Stimulated activated CD4-positive, alpha-beta T cell treated with anti-CD3 and anti-CD28 coated beads, TNF-alpha, amount 100 ng/mL, for 24 hours (primary cell): Measurements from ENCODE around the gene ZNF629.

Experiments used
- DNase-seq, 3 experiments: peaks; one replicate each; pipeline ENCODE4 v3.0.0-alpha.2; 2020; ENCODE audit warnings: low read depth in 3 of 3

ZNF629 gene

DNA sequence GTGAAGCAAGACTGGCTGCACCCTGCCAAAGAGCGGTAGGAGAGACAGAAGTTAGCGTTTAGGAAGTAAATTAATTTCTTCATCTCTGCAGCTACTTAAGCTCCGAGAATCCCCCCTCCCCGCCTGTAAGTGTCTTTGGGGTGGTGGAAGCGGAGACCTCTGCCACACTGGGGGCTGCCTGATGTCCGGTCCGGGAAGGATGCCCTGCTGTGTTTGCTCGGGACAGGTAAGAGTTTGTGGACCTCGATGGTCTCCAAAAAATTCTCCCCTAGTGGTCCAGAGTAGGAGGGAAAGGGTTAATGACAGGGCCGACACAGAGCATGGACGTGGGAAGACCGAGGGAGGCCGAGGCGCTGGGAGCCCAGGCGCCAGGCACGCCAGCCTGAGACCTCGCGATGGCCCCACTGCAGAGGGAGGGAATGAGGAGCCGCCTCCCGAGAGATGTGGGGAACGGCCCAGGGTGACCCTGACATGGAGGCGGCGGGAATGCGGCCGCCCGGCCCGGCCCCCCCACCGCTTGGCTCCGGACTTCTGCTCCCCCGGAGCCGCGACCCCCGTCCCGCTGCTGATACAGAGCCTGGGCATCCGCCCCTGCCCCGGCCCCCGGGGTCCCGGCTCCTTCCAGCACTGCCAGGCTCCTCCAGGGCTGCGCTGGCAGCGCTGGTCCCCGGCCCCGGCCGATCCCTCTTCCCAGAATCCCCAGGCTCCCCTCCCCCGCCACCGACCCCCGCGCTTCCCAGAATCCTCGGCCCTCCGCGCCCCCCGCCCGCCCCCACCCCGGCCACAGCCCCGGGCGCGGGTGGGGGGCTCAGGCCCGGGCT lies 680 bp downstream of the ZNF629 start:
- DNase-seq = no peak

DNA sequence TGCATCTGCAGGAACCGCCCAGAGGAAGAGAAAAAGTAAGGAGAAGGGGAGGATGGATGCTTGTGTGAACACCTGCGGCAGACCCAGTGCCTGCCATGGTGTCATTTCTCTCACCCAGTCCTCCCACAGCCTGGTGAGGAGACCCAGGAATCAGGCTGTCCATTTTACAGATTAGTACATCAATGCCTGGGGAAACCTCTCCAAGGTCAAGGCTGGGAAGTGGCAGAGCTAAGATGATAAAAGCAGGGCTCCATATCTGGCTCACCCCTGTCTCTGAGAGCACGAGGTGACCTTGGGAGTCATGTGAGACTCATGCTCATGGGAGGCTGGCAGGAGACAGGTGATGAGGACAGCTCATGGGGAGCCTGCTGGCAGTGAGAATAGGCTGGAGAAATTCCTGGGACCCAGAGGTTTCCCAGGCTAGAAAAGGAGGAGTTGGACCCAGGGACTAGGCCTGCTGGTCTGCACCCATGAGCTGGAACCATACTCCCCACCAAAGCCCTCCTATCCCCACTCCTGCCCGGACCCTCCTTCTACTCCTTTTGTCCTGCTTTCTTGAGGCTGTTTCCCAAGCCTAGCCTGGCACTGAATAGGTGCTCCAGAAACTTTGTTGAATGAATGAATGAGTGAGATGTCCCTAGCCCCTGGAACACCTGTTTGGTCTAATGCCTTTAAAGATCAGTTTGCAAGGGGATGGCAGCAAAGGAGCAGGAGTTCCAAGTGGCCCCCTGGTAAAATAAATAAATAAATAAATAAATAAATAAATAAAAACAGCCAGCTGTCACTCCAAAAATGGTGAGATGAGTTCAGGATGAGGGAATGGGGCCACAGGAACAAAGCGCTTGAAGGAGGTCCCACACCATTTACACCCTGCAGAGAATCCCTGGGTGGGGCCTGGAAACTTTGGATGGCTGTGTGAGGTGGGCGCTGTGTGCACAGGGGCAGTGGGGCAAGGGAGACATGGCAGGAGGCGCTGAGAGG lies 1.6 kb downstream of the ZNF629 start:
- no peak for DNase-seq

DNA sequence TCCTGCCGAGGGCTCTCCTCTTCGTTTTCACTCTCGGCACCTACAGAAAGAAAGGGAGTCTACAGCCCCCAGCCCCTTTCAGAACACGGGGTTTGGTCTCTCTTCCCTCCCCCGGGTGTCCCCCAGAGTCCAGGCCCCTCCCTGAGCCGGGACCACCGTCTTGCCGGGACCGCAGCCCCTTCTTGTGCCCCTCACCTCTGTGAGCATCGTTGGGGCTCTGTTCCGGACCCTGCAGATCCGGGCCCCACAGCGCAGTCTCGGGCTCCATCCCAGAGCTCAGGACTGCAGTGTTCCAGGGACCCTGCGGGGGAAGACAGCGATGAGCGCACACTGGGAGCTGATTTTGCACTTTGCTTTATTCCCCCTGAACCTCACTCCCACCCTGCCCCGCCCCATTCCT lies 2.8 kb downstream of the ZNF629 start:
- DNase-seq = no peak

DNA sequence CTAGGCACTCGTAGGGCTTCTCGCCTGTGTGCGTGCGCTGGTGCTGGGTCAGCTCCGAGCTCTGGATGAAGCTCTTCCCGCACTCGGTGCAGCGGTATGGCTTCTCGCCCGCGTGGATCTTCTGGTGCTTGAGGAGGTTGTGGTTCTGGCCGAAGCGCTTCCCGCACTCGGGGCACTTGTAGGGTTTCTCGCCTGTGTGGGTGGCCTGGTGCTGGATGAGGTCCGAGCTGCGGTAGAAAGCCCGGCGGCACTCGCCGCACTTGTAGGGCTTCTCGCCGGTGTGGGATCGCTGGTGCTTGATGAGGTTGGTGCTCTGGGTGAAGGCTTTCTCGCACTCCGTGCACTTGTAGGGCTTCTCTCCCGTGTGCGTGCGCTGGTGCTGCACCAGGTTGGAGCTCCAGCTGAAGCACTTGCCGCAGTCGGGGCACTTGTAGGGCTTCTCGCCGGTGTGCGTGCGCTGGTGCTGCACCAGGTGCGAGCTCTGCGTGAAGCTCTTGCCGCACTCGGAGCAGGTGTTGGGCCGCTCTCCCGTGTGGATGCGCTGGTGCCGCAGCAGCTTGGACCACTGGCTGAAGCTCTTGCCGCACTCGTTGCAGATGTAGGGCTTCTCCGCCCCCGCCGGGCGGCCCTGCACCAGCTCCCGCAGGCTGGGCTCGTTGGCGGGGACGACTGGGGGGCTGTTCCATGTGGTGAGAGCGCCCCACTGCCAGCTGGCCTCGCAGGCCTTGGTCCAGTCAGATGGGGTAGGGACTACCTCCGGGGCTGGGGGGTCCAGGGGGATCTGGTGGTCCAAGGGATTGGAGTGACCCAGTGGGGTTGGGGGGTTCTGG lies 3.5 kb downstream of the ZNF629 start:
- DNase-seq = no peak

DNA sequence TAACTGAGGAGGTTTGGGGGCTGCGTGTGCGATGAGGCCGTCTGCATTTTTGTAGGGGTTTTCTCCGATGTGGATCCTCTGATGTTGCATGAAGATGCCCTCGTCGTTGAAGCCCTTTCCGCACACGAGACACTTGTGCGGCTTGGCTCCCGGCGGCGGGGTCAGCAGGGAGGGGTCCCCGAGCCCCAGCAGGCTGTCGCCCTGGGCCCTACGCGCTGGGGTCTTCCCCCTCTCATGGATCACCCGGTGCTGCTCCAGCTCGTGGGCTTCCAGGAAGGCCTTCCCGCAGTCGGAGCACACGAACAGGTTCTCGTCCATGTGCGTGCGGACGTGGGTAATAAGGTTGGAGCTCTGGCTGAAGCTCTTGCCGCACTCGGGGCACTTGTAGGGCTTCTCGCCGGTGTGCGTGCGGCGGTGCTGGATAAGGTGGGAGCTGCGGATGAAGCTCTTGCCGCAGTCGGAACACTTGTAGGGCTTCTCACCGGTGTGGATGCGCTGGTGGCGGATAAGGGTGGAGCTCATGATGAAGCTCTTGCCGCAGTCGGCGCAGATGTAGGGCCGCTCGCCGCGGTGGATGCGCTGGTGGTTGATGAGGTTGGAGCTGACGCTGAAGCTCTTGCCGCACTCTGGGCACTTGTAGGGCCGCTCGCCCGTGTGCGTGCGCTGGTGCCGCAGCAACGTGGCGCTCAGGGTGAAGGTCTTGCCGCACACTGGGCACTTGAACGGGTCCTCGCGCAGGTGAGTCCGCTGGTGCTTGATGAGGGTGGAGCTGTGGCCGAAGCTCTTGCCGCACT lies 4.3 kb downstream of the ZNF629 start:
- DNase-seq = no peak

DNA sequence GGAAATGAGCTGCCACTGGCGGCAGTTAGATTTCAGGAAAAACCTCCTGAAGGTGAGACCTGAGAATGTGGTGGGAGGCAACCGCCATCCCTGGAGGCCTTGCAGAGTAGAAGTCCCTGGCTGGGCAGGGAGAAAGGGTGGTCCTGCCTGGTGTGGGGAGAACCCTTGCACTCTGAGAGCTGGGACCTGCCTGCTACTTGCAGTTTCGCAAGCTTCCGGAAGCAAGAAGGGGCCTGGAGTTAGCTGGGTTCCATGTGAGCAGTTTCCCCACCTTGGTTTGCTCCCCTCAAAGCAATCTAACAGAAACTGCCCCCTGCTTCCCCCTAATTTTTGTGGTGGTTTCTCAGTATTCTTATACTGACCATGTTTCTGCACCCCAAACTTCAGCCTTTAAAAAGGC lies 6.5 kb downstream of the ZNF629 start:
- no peak for DNase-seq

DNA sequence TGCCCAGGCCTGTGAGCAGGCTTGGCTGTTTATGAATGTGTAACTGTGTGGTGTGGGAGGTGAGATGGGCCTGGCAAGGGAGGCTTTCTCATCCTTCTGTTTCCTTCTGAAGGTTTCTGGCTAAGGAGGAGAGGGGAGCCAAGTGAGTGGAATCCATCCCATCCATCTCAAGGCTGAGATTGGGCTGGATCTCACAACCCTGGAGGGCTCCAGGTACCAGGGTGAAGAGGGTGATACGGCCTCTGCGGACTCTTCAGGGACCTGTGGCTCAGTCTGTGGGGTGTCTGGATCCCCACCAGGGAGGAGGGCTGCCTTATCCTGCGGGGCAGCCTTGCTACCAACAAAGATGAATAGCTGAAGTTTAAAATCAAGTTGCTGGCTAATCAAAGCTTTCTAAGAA lies 7.0 kb downstream of the ZNF629 start:
- no peak for DNase-seq

DNA sequence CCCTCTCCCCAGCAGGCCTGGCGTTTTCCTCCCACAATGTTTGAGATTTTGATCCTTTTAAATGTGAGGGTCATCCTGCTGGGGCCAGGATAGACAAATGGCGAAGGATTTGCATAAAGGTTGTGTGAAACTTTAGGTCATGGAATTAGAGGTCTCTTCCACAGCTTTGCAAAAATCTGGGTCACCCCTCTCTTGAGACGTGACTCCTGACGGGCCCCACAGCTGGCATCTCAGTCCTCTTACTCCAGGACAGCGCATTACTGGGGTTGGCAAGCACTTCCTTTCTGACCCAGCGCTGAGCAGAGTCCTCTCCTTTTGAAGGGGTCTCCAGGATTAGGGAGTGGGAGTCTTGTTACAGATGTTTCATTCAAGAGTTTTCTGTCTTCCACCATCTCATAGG lies 7.4 kb downstream of the ZNF629 start:
- DNase-seq = no peak

DNA sequence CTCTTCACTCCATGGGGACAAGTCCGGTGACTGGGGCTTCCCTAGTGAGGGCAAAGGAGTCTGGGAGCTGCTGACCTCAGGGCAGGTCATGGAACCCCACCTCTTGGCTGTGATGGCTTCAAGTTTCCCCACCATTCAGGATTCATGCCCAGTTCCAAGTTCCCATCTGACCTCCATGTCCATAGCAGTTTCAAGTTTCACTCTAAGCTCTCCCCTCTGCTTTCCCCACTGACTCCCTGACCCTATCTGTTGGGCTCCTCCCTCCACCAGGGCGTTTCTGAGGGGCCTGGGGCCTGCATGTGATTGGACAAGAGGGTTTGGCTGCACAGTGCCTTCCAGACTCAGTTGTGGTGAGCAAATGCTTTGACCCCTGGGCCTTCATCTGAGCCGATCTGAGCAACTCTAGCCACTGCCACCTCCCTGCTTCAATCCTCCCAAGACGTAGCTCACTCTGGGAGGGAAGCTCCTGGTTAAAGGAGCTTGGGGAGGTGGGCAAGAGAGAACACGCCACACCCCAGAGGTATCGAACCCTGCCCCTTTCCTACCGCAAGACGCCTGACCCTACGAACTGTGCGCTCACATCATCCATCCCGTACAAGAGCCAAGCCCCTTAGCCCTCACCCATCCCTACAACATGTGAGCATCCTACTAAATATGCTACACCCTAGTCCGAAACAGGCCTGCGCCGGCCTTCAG lies 8.3 kb downstream of the ZNF629 start:
- no peak for DNase-seq

DNA sequence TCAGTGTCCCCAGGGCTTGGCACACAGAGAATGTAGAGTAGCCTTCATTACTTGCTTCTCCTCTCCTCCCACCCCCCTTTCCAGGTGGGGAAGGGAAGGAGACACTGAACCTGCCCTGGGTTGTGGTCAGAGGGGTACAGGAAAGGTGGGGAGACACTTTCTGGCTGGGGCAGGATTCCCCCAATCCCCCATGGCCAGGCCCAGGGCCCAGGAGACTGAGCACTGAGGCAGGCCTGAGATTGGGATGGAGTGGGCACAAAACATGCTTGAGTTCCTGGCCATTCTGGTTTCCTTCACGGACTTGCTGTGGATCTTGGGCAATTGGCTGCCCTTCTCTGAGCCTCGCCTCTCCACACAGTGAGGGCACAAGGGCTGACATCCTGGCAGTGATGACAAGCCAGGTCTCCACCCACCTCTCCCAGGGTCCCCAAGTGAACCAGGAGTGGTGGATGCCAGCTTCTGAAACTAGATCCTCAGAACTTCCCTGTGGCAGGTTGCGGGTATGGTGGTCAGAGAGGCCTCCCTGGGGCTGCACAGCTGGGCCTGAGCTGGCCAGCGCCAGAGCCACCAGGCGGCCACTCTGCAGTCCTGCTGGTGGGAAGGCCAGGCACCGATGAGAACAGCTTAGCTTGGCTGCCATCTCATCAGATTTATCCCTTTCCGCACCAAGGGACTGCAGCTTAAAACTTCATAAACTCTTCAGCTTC lies 9.3 kb downstream of the ZNF629 start:
- DNase-seq = no peak

DNA sequence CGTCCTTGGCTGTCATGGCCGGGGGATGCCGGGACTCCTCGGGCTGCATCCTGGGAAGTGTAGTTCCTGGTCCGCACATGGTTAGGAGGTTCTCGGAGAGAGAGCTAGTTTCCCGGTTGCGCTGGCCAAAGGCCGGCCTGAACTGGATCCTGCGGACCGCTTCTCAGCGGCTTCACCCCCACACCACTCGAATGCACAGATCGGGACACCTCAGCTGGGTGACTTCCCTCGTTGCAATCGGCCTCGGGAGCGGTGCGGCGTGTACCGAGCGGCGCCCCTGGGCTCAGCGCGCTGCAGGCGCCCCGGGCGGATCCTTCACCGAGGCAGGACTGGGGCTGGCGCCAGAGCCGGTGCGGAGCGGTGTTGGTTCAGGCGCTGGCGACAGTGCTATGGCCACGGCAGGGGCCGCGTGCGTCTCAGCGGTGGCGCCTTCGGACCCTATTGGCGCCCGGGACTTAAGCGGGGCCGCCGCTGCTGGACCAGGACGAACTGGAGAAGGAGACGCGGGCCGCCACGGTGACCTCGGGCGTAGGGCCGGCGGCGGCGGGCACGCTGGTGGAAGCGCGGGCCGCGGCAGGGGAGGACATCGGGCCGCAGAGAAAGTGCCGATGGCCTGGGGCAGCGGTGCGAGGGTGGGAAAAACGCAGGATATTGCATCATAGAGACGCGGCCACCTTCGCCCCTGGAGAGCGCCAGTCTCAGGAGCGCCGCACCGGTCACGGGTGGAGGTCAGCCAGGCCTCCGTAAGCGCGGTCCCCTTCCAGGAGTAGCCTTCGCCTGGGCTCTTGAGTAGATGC lies 11.4 kb downstream of the ZNF629 start:
- peak; percentile 51 to 68 (median 53) for DNase-seq

DNA sequence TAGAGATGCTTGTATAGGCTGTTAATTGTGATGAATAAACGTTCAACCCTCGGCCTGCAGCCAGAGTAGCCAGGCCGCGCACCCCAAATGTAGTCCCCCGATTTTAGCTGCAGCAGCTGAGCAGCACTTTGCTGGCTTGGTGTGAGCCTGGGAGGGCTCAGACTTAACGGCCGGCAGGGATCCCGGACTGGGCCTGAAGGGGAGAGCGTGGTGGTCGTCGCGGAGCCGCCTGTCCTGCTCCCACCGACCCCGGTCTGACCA lies 11.9 kb downstream of the ZNF629 start:
- DNase-seq = no peak

DNA sequence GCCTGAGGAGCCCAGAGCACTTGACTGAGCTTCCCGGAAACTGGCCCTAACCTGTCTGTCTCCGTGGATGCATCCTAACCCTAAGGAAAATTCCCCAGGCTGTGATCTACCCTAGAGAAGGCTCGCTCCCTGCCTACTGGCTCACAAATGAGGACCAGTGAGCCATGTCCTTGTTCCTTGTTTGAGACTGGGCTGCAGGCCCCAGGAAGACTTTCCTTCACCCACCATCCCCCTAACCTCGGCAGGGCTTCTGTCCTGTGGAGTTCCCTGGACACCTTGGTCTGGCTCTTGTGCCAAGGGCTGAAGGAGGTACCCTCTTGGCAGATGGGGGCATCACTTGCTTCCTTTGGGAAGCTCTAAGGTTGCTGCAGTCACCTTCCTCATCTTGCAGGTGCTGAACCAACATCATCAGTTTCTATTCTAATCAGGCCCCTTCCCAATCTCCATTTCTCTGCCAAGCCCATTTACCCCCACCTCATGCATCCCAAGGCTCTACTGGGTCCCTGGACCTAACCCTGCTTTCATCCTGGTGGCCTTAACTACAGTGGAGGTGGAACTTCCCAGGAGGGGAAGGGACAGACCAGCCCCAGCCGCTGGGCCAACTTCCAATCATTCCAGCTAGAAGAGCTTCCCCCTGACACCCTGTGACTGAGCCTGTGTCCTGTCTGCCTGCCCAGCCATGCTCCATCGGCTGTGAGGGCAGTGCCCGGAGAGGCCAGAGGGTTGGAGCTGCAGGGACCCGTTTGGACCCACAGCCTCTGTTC lies 12.5 kb downstream of the ZNF629 start:
- no peak for DNase-seq

DNA sequence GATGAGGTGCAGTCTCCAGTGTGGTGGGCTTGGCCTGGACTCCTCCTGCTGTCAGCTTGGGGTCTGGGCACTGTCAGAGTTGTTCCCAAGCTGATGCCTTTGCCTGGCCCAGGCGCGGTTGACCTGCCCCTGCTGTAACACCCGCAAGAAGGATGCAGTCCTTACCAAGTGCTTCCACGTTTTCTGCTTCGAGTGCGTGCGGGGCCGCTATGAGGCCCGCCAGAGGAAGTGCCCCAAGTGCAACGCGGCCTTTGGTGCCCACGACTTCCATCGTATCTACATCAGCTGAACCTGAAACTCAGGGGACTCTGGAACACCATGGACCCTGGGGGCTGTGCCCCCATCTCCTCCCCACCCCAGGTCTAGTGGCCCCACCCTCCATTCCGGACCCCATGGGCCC lies 13.2 kb downstream of the ZNF629 start:
- DNase-seq = no peak

DNA sequence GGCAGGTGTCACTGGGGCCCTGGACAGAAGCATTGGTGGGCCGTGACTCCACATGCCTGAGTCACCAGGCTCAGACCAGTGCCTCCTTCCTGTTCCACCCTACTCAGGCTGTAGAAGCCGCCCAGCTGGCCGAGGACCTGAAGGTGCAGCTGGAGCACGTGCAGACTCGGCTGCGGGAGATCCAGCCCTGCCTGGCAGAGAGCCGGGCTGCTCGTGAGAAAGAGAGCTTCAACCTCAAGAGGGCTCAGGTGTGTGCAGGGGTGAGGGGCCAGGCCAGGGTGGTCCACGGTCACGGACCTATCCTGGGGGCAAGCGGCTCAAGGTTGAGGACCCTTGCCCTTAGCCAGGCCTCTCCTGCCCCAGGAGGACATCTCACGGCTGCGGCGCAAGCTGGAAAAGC lies 15.3 kb downstream of the ZNF629 start:
- DNase-seq = no peak

DNA sequence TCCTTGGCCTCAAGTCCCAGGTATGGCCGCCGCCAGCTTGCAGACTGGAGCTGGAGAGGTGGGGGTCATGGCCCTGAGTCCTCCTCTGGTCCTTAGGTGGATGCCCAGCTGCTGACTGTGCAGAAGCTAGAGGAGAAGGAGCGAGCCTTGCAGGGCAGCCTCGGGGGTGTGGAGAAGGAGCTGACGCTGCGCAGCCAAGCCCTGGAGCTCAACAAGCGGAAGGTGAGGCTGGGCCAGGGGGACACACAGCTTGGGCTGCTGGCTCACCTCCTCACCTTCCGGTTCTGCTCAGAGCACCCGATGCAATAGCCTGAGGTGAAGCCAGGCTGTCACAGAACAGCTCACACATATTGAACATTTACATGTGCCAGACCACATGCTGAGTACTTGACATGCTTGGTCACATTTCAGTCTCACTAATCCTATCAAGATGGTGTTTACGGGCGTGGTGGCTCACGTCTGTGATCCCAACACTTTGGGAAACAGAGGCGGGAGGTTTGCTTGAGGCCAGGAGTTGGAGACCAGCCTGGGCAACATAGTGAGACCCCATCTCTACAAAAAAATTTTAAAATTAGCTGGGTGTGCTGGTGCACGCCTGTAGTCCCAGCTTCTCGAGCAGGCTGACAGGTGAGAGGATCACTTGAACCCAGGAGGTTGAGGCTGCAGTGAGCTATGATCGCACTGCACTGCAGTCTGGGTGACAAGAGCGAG lies 17.5 kb downstream of the ZNF629 start:
- no peak for DNase-seq

DNA sequence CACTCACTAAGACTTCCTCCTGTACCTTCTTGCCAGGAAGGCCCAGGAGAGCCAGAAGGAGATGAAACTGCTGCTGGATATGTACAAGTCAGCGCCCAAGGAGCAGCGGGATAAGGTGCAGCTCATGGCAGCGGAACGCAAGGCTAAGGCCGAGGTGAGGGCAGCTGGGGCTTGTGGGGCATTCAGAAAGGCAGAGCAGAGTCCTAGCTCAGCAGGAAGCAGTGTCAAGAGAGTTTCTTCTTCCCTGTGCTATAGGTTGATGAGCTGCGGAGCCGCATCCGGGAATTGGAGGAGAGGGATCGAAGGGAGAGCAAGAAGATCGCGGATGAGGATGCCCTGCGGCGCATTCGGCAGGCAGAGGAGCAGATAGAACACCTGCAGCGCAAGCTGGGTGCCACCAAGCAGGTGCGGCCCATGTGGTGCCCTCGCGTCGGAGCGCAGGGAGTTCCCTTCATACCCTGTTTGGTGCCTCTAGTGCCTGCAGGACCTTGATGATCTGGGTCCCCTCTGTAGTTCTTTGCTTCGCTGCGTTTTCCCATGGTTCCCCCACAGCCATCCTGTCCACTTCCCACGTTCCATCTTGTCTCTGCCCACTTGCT lies 18.3 kb downstream of the ZNF629 start:
- no peak for DNase-seq
